ENCODE results near the gene SLC8A1. TPM values are rescaled to one million over a fixed set of nuclear protein-coding genes. Genes with fewer than 3 reads are reported as not detected.

SLC8A1 gene
- total and polyA plus RNA-seq, 9 donors, result 1.3 to 19.7 (median 7.7) TPM

DNA sequence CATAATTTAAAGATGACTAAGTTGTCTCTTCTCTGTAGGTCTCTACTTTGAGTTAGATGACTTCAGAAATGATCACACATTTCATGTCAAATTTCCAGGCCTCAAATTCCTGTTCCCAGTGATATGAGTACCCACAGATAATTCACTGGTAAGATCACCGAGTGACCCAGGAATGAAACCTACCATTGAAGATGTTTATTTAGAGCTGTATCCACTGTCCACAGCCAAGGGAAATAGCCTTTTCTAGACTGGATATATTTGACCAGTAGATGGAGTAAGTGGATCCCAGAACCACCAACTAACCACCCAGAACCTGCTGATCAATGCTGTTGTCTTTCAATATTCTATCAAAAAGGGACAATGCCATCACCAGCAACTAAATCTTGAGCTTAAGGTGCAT lies 238.8 kb downstream of the SLC8A1 start:
- H3K27me3 ChIP-seq, result no peaks in the 10 kb centered on the region
- H3K36me3 ChIP-seq, result no peaks in the 10 kb centered on the region
- 42 to 55% (median 43%) methylated on average over 1 of the region's 1 CpG for WGBS, 3 donors
- H3K4me3 ChIP-seq, result no peak overlapping the region
- H3K9me3 ChIP-seq, result no peaks in the 10 kb centered on the region
- no peak for DNase-seq
- H3K4me1 ChIP-seq (ENCODE audit: insufficient read depth), result no peaks in the 10 kb centered on the region
- H3K27ac ChIP-seq, result no peak overlapping the region
- TF ChIP-seq, protein P1, sequence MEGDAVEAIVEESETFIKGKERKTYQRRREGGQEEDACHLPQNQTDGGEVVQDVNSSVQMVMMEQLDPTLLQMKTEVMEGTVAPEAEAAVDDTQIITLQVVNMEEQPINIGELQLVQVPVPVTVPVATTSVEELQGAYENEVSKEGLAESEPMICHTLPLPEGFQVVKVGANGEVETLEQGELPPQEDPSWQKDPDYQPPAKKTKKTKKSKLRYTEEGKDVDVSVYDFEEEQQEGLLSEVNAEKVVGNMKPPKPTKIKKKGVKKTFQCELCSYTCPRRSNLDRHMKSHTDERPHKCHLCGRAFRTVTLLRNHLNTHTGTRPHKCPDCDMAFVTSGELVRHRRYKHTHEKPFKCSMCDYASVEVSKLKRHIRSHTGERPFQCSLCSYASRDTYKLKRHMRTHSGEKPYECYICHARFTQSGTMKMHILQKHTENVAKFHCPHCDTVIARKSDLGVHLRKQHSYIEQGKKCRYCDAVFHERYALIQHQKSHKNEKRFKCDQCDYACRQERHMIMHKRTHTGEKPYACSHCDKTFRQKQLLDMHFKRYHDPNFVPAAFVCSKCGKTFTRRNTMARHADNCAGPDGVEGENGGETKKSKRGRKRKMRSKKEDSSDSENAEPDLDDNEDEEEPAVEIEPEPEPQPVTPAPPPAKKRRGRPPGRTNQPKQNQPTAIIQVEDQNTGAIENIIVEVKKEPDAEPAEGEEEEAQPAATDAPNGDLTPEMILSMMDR (IDR thresholded peaks at IDR 0.05), result no peak
- TF ChIP-seq EP300 (IDR thresholded peaks at IDR 0.05), result no peak
- TF ChIP-seq POLR2A (IDR thresholded peaks at IDR 0.05), result no peak
- intact Hi-C loops (cut with DNase I), result no loop called here

DNA sequence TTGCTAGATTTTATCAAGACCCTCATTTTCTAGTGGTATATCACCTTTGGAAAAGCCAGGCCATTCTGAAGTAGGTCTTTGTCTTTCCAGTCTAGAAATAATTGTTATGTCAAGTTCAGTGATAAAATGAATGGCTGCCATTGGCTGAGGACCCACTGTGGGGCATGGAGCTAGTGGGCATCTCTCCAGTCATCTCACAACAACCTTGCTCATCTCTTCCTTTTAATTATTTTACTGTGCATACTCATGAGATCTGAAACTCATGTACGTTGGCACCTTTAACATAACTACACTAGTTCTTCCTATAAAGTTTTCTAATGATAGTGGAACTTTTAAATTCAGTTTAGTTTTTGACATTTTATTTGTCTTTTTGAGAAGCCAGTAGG lies 240.9 kb downstream of the SLC8A1 start:
- 90 to 93% (median 93%) methylated on average over 1 of the region's 1 CpG for WGBS, 3 donors
- H3K4me1 ChIP-seq (ENCODE audit: insufficient read depth), result no peaks in the 10 kb centered on the region
- no peaks in the 10 kb centered on the region for H3K27me3 ChIP-seq
- H3K9me3 ChIP-seq, result no peaks in the 10 kb centered on the region
- no peaks in the 10 kb centered on the region for H3K36me3 ChIP-seq
- intact Hi-C loops (cut with DNase I), result no loop called here
- no peak overlapping the region for H3K4me3 ChIP-seq
- DNase-seq, result no peak
- TF ChIP-seq POLR2A (IDR thresholded peaks at IDR 0.05) (no peak), EP300 (IDR thresholded peaks at IDR 0.05) (no peak)
- TF ChIP-seq, protein P1 (IDR thresholded peaks at IDR 0.05), result no peak
- no peak overlapping the region for H3K27ac ChIP-seq

GRCh38 chr2:40210344-40210967 lies 241.4 kb downstream of the SLC8A1 start:
- Histone ChIP-seq H3K4me3 (no peak overlapping the region), H3K4me1 (ENCODE audit: insufficient read depth) (no peaks in the 10 kb centered on the region), H3K27me3 (no peaks in the 10 kb centered on the region), H3K36me3 (no peaks in the 10 kb centered on the region), H3K9me3 (no peaks in the 10 kb centered on the region), H3K27ac (no peak overlapping the region)
- no peak for DNase-seq
- no peak for TF ChIP-seq POLR2A (IDR thresholded peaks at IDR 0.05)
- intact Hi-C loops (cut with DNase I), result no loop called here
- WGBS, 3 donors, result 88 to 100% (median 95%) methylated on average over 1 of the region's 1 CpG

DNA sequence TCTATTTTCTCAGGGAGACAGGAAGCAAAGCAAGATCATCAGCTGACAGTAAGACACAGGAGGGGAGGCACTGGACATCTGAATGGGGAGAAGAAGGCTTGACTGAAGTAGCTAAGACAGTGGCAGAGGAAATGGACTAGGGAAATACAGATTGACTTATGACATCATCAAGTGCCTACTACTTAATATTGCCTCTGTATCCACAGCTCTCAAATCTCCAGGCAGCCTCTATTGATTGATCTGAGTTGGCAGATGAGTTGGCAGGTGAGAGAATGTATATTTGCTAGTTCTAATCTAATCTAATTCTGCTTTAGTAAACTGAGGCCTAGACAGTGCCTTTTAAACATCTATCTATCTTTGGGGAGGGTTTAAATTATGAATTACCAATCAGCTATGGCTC lies 242.1 kb downstream of the SLC8A1 start:
- no peak for TF ChIP-seq POLR2A (IDR thresholded peaks at IDR 0.05)
- TF ChIP-seq EP300 (IDR thresholded peaks at IDR 0.05), result no peak
- TF ChIP-seq, protein P1 (IDR thresholded peaks at IDR 0.05), result no peak
- H3K4me1 ChIP-seq (ENCODE audit: insufficient read depth), result no peaks in the 10 kb centered on the region
- intact Hi-C loops (cut with DNase I), result no loop called here

DNA sequence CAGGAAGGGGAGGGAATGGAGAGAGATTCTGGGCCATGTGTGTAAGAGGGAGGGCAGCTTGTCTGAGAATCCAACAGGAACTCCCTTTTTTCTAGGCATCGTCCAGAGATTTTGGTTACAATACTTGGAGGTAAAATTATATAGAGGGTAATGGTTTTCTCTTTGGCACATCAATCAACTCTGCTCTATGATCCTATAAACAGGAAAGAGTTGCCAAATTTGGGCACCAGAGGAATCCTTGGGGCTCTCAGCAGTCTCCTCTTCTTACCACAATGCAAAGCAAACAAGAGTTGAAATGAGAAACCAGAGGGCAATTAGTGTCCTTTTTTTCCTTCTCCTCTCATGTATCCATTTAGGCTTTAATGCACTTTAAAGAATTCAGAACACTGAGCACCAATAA lies 243.4 kb downstream of the SLC8A1 start:
- Histone ChIP-seq H3K27me3 (no peaks in the 10 kb centered on the region), H3K27ac (no peak overlapping the region), H3K36me3 (no peaks in the 10 kb centered on the region), H3K9me3 (no peaks in the 10 kb centered on the region), H3K4me3 (no peak overlapping the region), H3K4me1 (ENCODE audit: insufficient read depth) (no peaks in the 10 kb centered on the region)
- TF ChIP-seq EP300 (IDR thresholded peaks at IDR 0.05), result no peak
- TF ChIP-seq, protein P1 (IDR thresholded peaks at IDR 0.05), result no peak
- TF ChIP-seq POLR2A (IDR thresholded peaks at IDR 0.05), result no peak
- 84 to 94% (median 93%) methylated on average over 1 of the region's 1 CpG for WGBS, 3 donors
- DNase-seq, result no peak
- intact Hi-C loops (cut with DNase I), result no loop called here

More for the DNA sequence above, 242.1 kb downstream of the SLC8A1 start:
- no peak overlapping the region for H3K4me3 ChIP-seq
- H3K27me3 ChIP-seq, result no peaks in the 10 kb centered on the region
- no peak overlapping the region for H3K27ac ChIP-seq
- no peak for DNase-seq
- H3K9me3 ChIP-seq, result no peaks in the 10 kb centered on the region
- no peaks in the 10 kb centered on the region for H3K36me3 ChIP-seq
